Body of pancreas (tissue), 4 donors: ENCODE results near the gene INF2. TPM values are rescaled to one million over a fixed set of nuclear protein-coding genes. Genes with fewer than 3 reads are reported as not detected.

Source experiments
- ATAC-seq: fragments of 150-250 bp; one replicate; pipeline ENCODE4 v1.9.1; 2016
- DNase-seq, 4 donors: peaks; one replicate each; pipeline ENCODE4 v3.0.0-alpha.2; 2019
- H3K27ac ChIP-seq, 4 donors: fragments of 200-600 bp; sonication (generic); 1 replicate in 3 of 4; 2 replicates in 1 of 4; pipeline versions ENCODE4 v1.5.1 to v1.6.1; 2016 to 2019; ENCODE audit warnings: mild to moderate bottlenecking in 1 of 4, mixed read lengths in 1 of 4, moderate library complexity in 1 of 4
- H3K27me3 ChIP-seq, 2 donors: fragments of 200-600 bp; sonication (generic); one replicate each; pipeline ENCODE4 v1.6.0; 2016; ENCODE audit warnings: mild to moderate bottlenecking in 1 of 2
- H3K36me3 ChIP-seq, 2 donors: fragments of 200-600 bp; sonication (generic); replicated peaks in 1 of 2; 2 replicates each; pipeline ENCODE4 v1.5.1; 2016; ENCODE audit warnings: low read depth in 2 of 2; ENCODE audit not compliant: insufficient read depth in 1 of 2
- H3K4me1 ChIP-seq: fragments of 200-600 bp; sonication (generic); one replicate; pipeline ENCODE4 v1.6.0; 2016
- H3K4me3 ChIP-seq, 2 donors: fragments of 200-600 bp; sonication (generic); 1 replicate in 1 of 2; 2 replicates in 1 of 2; pipeline ENCODE4 v1.5.1; 2016 to 2019
- H3K9me3 ChIP-seq, 3 donors: fragments of 200-600 bp; sonication (generic); 1 replicate in 2 of 3; 2 replicates in 1 of 3; pipeline ENCODE4 v1.5.1; 2016
- POLR2A ChIP-seq, 3 donors: fragments of 450-650 bp; IDR thresholded peaks; one replicate each; pipeline ENCODE4 v1.6.1; 2016; ENCODE audit warnings: antibody characterized with exemption in 3 of 3, mild to moderate bottlenecking in 2 of 3
- WGBS, 2 donors: methylation state at CpG; one replicate each; pipeline ENCODE4 v1.1.5; 2017; 5-methylcytosine and 5-hydroxymethylcytosine counted together
- intact Hi-C: fragments of 100-400 bp; cut with DNase I; formaldehyde crosslinking; loops from one replicate; pipeline ENCODE4 v1.15.1; 2023
- total RNA-seq, 2 donors: library from RNA; depleted of rRNA; stranded (reverse); fragments of >200 nt; gene quantifications; one replicate each; pipeline ENCODE4 v1.1.0, GENCODE V29; 2016
- TF ChIP-seq, protein P1 (sequence below), 7 experiments: fragments of 450-650 bp in 4 of 7; fragments of 200-600 bp in 3 of 7; sonication (generic) in 3 of 7; IDR thresholded peaks; one replicate each; pipeline ENCODE4 v1.5.1; 2016 to 2019; ENCODE audit warnings: antibody characterized with exemption in 7 of 7

INF2 gene
- total RNA-seq, 2 donors from 2014 or later, result 46.2 to 90.3 TPM

DNA sequence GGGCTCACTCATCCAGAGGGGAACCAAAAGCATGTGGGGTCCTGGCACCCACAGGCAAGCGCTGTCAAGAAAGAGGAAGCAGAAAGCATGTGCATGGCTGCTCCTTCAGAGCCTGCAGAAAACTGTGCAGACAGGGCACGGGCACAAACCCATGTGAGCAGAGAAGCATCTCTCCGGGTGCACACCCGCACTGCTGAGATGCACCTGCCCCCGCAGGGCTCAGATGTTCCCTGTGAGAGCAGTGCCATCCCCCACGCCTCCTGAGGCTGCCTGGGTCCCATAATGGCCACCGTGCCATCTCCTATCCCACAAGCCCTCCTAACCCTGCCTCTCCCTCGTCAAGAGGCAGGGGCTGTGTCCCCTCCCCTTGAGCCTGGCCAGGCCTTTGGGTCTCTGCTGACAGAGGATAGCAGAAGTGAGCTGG lies 32.3 kb upstream of the INF2 start:
- Histone ChIP-seq H3K9me3 (no peaks in the 10 kb centered on the region), H3K27ac (no peak overlapping the region), H3K4me1 (peaks cover 13% of the 10 kb centered on the region), H3K36me3 (no peaks in the 10 kb centered on the region), H3K27me3 (no peaks in the 10 kb centered on the region), H3K4me3 (no peak overlapping the region)
- TF ChIP-seq, protein P1, sequence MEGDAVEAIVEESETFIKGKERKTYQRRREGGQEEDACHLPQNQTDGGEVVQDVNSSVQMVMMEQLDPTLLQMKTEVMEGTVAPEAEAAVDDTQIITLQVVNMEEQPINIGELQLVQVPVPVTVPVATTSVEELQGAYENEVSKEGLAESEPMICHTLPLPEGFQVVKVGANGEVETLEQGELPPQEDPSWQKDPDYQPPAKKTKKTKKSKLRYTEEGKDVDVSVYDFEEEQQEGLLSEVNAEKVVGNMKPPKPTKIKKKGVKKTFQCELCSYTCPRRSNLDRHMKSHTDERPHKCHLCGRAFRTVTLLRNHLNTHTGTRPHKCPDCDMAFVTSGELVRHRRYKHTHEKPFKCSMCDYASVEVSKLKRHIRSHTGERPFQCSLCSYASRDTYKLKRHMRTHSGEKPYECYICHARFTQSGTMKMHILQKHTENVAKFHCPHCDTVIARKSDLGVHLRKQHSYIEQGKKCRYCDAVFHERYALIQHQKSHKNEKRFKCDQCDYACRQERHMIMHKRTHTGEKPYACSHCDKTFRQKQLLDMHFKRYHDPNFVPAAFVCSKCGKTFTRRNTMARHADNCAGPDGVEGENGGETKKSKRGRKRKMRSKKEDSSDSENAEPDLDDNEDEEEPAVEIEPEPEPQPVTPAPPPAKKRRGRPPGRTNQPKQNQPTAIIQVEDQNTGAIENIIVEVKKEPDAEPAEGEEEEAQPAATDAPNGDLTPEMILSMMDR (IDR thresholded peaks at IDR 0.05), result no peak
- no peak for TF ChIP-seq POLR2A (IDR thresholded peaks at IDR 0.05)
- ATAC-seq (no peak), DNase-seq (peak in 1 of 4 donors; percentile 42)
- intact Hi-C loops, result no loop called here
- WGBS, 2 donors, result 79 to 98% methylated on average over 8 of the region's 8 CpGs

DNA sequence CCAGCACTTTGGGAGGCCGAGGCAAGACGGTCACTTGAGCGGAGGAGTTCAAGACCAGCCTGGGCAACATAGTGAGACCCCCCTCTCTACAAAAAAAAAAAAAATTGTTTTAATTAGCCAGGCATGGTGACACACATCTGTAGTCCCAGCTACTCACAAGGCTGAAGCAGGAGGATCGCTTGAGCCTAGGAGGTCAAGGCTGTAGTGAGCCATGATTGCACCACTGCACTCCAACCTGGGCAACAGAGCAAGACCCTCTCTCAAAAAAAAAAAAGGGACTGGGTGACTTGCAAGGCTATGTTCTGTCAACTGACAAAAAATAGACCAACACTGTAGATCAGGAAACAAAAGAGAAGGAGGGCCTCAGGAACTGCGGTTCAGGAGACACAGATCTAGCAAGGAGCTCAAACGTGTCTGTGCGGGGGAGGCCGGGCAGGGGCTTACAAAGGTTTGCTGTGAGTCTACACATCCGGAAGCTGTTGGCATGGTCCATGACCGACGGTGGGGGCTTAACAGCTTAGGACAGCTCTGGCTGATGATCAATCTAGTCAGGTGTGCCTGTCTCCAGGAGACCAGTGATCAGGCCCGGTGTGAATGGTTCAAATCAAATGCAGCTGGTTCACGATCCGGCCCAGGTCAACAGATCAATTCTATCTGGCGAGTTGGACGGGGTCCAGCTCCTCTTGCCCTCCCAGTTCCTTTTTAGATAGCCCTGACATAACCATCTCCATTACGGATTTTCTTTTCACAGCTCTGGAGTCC lies 31.7 kb upstream of the INF2 start:
- DNase-seq (peak; percentile 85 to 93 (median 88)), ATAC-seq (peak; percentile 83)
- Histone ChIP-seq H3K27me3 (no peaks in the 10 kb centered on the region), H3K4me1 (peaks cover 13% of the 10 kb centered on the region), H3K36me3 (no peaks in the 10 kb centered on the region), H3K9me3 (no peaks in the 10 kb centered on the region), H3K4me3 (no peak overlapping the region), H3K27ac (peak overlapping the region in 1 of 4 donors; percentile 31)
- 31 to 33% methylated on average over 17 of the region's 17 CpGs for WGBS, 2 donors
- intact Hi-C loops, result no loop called here
- no peak for TF ChIP-seq POLR2A (IDR thresholded peaks at IDR 0.05)
- TF ChIP-seq, protein P1 (IDR thresholded peaks at IDR 0.05), result no peak

DNA sequence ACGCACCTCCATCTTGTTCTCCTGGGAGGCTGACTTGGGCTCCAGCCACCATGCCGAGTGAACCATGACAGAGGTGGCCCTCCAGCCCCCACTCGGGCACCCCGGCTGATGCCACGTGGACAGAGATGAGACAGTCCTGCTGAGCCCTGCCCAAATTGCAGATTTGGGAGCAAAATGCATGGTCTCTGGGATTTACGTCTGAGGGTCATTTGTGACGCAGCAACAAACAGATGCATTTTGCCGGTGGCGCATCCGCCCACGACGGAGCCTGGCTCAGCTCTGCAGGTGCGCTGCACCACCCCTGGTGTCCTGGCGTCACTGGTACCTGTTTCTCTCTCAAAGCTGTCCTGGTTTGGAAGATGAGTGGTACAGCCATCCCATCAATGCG lies 31.1 kb upstream of the INF2 start:
- no peaks in the 10 kb centered on the region for H3K36me3 ChIP-seq
- intact Hi-C loops, result no loop called here
- ATAC-seq (no peak), DNase-seq (no peak)
- 84 to 89% methylated on average over 15 of the region's 15 CpGs for WGBS, 2 donors
- no peaks in the 10 kb centered on the region for H3K9me3 ChIP-seq
- TF ChIP-seq, protein P1 (IDR thresholded peaks at IDR 0.05), result no peak
- no peak for TF ChIP-seq POLR2A (IDR thresholded peaks at IDR 0.05)
- H3K4me3 ChIP-seq, result no peak overlapping the region
- H3K27me3 ChIP-seq, result no peaks in the 10 kb centered on the region
- no peak overlapping the region for H3K27ac ChIP-seq
- H3K4me1 ChIP-seq, result peaks cover 13% of the 10 kb centered on the region

DNA sequence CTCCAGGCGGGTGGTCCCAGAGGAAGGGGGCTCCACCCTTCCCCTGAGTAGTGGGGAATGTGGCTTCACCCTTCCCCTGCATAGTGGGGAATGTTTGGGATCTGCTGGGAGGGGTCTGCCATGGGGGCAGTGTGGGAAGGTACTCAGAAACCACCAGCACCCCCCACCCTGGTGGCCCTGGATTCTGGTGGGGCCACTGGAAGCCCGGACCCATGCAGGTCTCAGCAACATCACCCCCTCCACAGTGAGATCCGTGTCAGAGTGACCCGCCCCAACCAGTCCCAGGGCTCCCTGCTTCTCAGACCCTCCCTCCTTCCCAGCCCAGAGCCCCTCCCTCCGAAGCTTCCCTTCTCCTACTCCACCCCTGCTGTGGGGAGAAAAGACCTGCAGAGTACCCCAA lies 30.3 kb upstream of the INF2 start:
- no peaks in the 10 kb centered on the region for H3K36me3 ChIP-seq
- no peak for TF ChIP-seq POLR2A (IDR thresholded peaks at IDR 0.05)
- TF ChIP-seq, protein P1 (IDR thresholded peaks at IDR 0.05), result no peak
- no peak for DNase-seq
- no peak overlapping the region for H3K4me3 ChIP-seq
- H3K4me1 ChIP-seq, result peaks cover 13% of the 10 kb centered on the region
- ATAC-seq, result no peak
- no peak overlapping the region for H3K27ac ChIP-seq
- no peaks in the 10 kb centered on the region for H3K9me3 ChIP-seq
- WGBS, 2 donors, result 68 to 100% methylated on average over 2 to 4 of the region's 5 CpGs
- intact Hi-C loops, result no loop called here
- no peaks in the 10 kb centered on the region for H3K27me3 ChIP-seq
